Kidney (tissue), 14 donors: ENCODE results near the gene ZMYND8. TPM values are rescaled to one million over a fixed set of nuclear protein-coding genes. Genes with fewer than 3 reads are reported as not detected.

Experiments used
- DNase-seq, 5 donors: peaks; one replicate each; pipeline ENCODE4 v3.0.0-alpha.2; 2013 to 2020
- FAIRE-seq: peaks from 2 replicates; lab custom pipeline; 2012; peaks lifted over from hg19 to GRCh38; lab: Jason Lieb, UNC
- H3K27ac ChIP-seq, 2 donors: one replicate each; pipeline ENCODE4 v1.7.0; 2013; ENCODE audit warnings: low read depth in 2 of 2, low read length in 2 of 2, inconsistent platforms in 1 of 2
- H3K27me3 ChIP-seq: one replicate; pipeline ENCODE4 v1.7.1; 2013; ENCODE audit warnings: low read length, inconsistent platforms; ENCODE audit not compliant: control insufficient read depth, insufficient read depth
- H3K36me3 ChIP-seq, 3 donors: one replicate each; pipeline versions ENCODE4 v1.7.0 to v1.7.1; 2013; ENCODE audit warnings: low read length in 3 of 3, control low read depth in 1 of 3, inconsistent platforms in 1 of 3; ENCODE audit not compliant: insufficient read depth in 3 of 3, control insufficient read depth in 2 of 3
- H3K4me1 ChIP-seq, 3 donors: one replicate each; pipeline versions ENCODE4 v1.7.0 to v1.7.1; 2013; ENCODE audit warnings: low read length in 3 of 3, inconsistent platforms in 1 of 3, low read depth in 1 of 3; ENCODE audit not compliant: control insufficient read depth in 2 of 3, insufficient read depth in 2 of 3
- H3K4me3 ChIP-seq, 3 donors: one replicate each; pipeline versions ENCODE4 v1.7.0 to v1.8.1; 2013; ENCODE audit warnings: low read length in 3 of 3, control low read depth in 1 of 3, inconsistent platforms in 1 of 3
- H3K9ac ChIP-seq, 3 donors: one replicate each; pipeline versions ENCODE4 v1.7.0 to v1.7.1; 2013; ENCODE audit warnings: low read length in 3 of 3, control low read depth in 1 of 3, inconsistent platforms in 1 of 3
- H3K9me3 ChIP-seq, 3 donors: one replicate each; pipeline versions ENCODE4 v1.7.0 to v1.7.1; 2013; ENCODE audit warnings: low read length in 3 of 3, control low read depth in 1 of 3, inconsistent platforms in 1 of 3; ENCODE audit not compliant: control insufficient read depth in 2 of 3, insufficient read depth in 1 of 3
- intact Hi-C: fragments of 100-400 bp; cut with DNase I; formaldehyde crosslinking; loops from one replicate; pipeline ENCODE4 v1.11.1; 2022
- polyA plus RNA-seq: library from polyadenylated mRNA; stranded (reverse); fragments of 350-450 nt; fragmentation: Illumina TruSeq; extraction: RNeasy Lipid Tissue Mini Kit (QIAGEN cat#74804); gene quantifications from one replicate; pipeline ENCODE4 v1.2.3, GENCODE V29; 2014; ENCODE audit warnings: low read depth, low replicate concordance; ENCODE audit not compliant: insufficient read depth
- total RNA-seq: library from RNA; stranded (reverse); fragmentation: NEBNext Ultra II Directional; extraction: Animal tissue kit (Norgen Biotek cat#: 25700); gene quantifications from one replicate; pipeline ENCODE4 v1.2.1, GENCODE V29; 2021
- TF ChIP-seq, protein P1 (sequence below): IDR thresholded peaks from 3 replicates; pipeline ENCODE4 v1.5.1; 2012; ENCODE audit warnings: mild to moderate bottlenecking, moderate library complexity, borderline replicate concordance; ENCODE audit not compliant: insufficient read depth; ENCODE audit errors: extremely low read depth
- donor health status: control.
- donor health status: control.
- donor health status: control.
- donor health status: control.
- donor health status: control.
- donor health status: DM: yes; HTN: yes; CAD: no.
- donor health status: Normal renal cell carcinoma (clear cell type).

ZMYND8 gene
- total and polyA plus RNA-seq, 2 donors from 2014 or later = 10.5 to 37.5 TPM

DNA sequence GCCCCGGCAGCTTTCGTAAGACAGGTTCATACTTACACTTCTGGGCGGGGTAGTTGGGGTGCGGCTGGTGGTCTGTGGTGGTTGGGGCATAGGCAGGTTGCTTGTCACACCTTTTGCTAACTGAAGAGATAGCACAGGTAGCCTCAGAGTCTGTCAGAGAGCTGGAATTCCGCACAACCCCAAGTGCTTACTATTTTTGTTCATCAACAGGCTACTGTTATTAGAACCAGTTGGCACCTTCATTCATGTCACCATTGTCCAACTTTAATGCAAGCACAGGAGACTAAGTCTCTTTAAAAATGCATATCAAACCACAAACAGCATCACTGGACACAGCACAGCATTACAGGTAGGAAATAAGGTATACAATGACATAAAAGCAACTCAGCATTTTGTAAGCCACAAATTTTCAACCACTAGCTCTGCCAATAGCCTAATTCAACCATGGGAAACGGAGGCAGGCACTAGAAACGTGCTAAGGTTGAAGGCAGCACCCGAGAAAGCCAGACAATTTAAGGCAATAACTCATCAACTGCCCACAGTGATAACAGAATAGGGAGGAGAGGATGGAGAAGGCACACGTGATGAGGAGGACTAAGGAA, 143.8 kb downstream of the ZMYND8 start:
- Histone ChIP-seq H3K36me3 (peaks cover 10 to 48% (median 40%) of the 10 kb centered on the region in 3 donors), H3K4me3 (no peak overlapping the region), H3K9me3 (no peaks in the 10 kb centered on the region), H3K27me3 (no peaks in the 10 kb centered on the region), H3K9ac (no peak overlapping the region), H3K27ac (no peak overlapping the region), H3K4me1 (no peaks in the 10 kb centered on the region)
- TF ChIP-seq, protein P1, sequence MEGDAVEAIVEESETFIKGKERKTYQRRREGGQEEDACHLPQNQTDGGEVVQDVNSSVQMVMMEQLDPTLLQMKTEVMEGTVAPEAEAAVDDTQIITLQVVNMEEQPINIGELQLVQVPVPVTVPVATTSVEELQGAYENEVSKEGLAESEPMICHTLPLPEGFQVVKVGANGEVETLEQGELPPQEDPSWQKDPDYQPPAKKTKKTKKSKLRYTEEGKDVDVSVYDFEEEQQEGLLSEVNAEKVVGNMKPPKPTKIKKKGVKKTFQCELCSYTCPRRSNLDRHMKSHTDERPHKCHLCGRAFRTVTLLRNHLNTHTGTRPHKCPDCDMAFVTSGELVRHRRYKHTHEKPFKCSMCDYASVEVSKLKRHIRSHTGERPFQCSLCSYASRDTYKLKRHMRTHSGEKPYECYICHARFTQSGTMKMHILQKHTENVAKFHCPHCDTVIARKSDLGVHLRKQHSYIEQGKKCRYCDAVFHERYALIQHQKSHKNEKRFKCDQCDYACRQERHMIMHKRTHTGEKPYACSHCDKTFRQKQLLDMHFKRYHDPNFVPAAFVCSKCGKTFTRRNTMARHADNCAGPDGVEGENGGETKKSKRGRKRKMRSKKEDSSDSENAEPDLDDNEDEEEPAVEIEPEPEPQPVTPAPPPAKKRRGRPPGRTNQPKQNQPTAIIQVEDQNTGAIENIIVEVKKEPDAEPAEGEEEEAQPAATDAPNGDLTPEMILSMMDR = no peak
- FAIRE-seq = no peak
- intact Hi-C loops = no loop called here
- DNase-seq = no peak

DNA sequence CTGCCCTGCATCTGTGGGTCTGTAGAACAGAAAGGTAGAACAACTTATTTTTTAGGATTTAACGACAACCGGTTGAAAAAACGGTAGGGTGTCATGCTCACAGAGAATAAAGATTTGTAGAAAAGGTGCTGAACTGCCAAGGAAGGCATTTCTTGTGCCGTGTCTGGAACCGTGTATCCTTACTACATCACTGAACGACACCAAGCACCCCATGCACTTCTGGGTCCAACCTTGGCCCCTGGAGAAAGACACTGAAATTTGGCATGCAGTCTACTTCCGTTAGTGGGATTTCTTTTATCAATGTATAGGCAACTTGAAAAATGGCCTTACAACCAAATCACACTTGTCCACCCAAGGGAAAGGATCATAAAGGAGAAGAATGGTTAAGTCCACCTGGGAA, 145.5 kb downstream of the ZMYND8 start:
- TF ChIP-seq, protein P1 = no peak
- FAIRE-seq = no peak
- Histone ChIP-seq H3K4me3 (no peak overlapping the region), H3K27ac (no peak overlapping the region), H3K4me1 (no peaks in the 10 kb centered on the region), H3K27me3 (no peaks in the 10 kb centered on the region), H3K9me3 (no peaks in the 10 kb centered on the region), H3K9ac (no peak overlapping the region), H3K36me3 (peaks cover 5 to 42% (median 40%) of the 10 kb centered on the region in 3 donors)
- DNase-seq = no peak
- intact Hi-C loops = no loop called here

DNA sequence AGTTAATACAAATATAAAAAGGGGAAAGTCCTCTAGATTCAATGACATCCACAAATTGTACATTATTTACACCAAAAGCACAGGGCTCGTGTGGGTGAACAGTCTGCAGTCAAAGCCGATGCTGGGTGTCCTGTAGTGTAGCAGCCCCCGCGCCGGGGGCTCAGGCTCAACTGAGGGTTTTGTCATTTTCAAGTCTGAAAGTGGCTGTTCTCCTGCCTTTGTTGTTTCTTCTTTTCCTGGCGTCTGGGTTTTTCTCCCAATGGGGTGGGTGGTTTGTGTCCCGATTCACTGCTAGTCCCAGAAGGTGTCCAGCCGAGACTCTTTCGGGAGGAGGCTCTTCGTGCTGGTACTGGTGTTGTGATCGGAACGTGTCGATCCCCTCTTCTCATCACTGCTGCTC, 146.0 kb downstream of the ZMYND8 start:
- H3K27me3 ChIP-seq = no peaks in the 10 kb centered on the region
- FAIRE-seq (no peak), DNase-seq (no peak)
- H3K9ac ChIP-seq = no peak overlapping the region
- H3K4me3 ChIP-seq = no peak overlapping the region
- intact Hi-C loops = no loop called here
- H3K36me3 ChIP-seq = peaks cover 5 to 37% (median 35%) of the 10 kb centered on the region in 3 donors
- H3K9me3 ChIP-seq = no peaks in the 10 kb centered on the region
- H3K27ac ChIP-seq = no peak overlapping the region
- TF ChIP-seq, protein P1 = no peak
- H3K4me1 ChIP-seq = no peaks in the 10 kb centered on the region

DNA sequence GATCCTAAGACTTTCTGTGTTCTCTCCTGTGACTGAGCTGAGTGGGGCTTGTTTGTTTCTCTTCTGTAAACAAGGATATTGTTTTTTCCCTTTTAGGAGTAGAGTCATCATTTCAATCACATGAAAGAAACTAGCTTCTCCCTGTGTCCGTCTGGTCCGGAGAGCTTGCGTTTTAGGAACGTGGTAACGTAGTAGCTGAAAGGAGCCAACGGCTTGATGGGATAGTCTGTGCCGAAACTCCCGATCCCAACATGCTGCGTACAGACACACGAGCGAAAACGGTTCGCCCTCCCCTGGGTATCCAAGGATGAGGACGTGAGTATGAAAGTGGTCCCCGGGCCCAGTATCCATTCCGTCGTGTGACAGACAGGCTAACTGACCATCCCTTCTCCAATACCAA, 146.5 kb downstream of the ZMYND8 start:
- no peak for FAIRE-seq
- Histone ChIP-seq H3K9me3 (no peaks in the 10 kb centered on the region), H3K27ac (no peak overlapping the region), H3K27me3 (no peaks in the 10 kb centered on the region), H3K9ac (no peak overlapping the region), H3K36me3 (peaks cover 5 to 35% (median 34%) of the 10 kb centered on the region in 3 donors), H3K4me1 (no peaks in the 10 kb centered on the region), H3K4me3 (no peak overlapping the region)
- no peak for DNase-seq
- TF ChIP-seq, protein P1 = no peak
- intact Hi-C loops = no loop called here
